PC-9 (cell line): ENCODE data around the gene RAB2B.

ENCODE experiments used
- CTCF ChIP-seq: fragments of 200-600 bp; sonication (generic); conservative IDR thresholded peaks from 2 replicates; pipeline ENCODE4 v1.6.1; 2017; ENCODE audit warnings: mixed run types, antibody characterized with exemption, mild to moderate bottlenecking, moderate library complexity
- EZH2 ChIP-seq: fragments of 200-600 bp; sonication (generic); IDR thresholded peaks from 2 replicates; pipeline ENCODE4 v1.8.0; 2017; ENCODE audit warnings: antibody characterized with exemption, low read depth

- no peak for TF ChIP-seq CTCF
- no peak for TF ChIP-seq EZH2
Measured at GRCh38 chr14:21505012-21505553, 28.3 kb upstream of the RAB2B start.
